HG02763 (cell line): ENCODE results near the gene CELA2B.
"Not testable (repeated sequence)": the region's sequence is repeated elsewhere in the genome, so short reads cannot be mapped to it uniquely, and the experiment has no call there.

Experiments
- ATAC-seq: cut with Tn5 transposase; IDR thresholded peaks from one replicate; pipeline ENCODE4 v1.9.1; 2021; ENCODE audit warnings: mild to moderate bottlenecking, moderate library complexity; ENCODE audit not compliant: unreplicated experiment

CELA2B gene

DNA sequence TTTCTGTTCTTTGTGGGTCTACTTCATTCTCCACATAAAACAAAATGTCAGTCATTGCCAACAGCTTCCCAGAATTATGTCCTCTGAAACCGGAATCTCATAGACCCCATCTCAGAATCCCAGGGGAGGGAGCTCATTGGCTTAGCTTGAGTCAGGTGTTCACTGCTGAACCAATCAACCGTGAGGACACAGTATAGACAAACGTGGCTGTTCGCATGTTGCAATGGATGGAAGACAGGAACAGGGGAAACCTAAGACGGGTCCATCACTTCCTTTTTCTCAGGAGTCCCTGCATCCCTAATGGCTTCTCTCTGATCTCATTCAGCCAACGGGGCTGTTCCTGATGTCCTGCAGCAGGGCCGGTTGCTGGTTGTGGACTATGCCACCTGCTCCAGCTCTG lies 10.2 kb upstream of the CELA2B start:
- ATAC-seq = no peak

DNA sequence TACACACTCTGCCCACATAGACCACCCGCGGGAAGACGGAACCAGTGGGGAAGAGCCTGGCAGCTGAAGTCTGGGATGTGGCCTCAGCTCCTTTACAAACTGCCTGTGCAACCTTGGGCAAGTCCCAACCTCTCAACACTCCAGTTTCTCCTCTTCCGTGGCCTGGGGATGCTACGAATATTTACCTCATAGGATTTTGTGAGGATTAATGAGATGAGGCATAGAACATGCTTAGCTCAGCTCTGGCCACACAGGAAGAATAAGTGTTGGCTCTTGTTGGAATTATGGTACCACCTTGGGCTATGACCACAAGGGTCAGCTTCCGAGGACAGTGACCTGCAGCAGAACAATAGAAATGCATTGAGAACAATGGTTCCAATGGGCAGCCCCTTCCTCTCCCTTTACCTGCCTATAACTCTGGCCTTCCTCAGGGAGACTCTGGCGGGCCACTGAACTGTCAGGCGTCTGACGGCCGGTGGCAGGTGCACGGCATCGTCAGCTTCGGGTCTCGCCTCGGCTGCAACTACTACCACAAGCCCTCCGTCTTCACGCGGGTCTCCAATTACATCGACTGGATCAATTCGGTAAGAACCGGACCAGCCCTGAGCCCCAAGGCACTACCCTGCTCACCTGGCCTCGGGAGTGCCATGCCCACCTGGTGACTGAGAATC lies 8.8 kb upstream of the CELA2B start:
- not testable (repeated sequence) for ATAC-seq

- no peak for ATAC-seq
These were observed 7.8 kb upstream of the CELA2B start for GRCh38 chr1:15468145-15468544.

DNA sequence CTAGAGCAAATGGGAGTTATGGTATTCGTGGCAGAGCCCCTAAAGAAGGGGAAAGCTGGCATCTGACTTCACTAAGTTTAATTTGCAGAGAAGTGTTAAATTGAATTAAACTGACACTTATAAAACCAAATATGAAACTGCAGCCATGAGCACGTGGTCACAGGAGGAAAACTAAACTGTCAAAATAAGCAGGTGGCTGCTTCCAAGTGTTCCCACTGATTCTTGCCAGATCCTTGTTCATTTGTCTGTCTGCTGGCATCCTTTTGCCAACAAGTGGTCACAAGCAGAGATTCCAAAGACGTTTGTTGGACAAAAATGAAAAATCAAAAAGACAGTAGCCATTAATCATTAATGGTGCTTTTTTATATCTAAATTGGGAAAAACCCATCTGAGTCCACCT lies 6.5 kb upstream of the CELA2B start:
- no peak for ATAC-seq

DNA sequence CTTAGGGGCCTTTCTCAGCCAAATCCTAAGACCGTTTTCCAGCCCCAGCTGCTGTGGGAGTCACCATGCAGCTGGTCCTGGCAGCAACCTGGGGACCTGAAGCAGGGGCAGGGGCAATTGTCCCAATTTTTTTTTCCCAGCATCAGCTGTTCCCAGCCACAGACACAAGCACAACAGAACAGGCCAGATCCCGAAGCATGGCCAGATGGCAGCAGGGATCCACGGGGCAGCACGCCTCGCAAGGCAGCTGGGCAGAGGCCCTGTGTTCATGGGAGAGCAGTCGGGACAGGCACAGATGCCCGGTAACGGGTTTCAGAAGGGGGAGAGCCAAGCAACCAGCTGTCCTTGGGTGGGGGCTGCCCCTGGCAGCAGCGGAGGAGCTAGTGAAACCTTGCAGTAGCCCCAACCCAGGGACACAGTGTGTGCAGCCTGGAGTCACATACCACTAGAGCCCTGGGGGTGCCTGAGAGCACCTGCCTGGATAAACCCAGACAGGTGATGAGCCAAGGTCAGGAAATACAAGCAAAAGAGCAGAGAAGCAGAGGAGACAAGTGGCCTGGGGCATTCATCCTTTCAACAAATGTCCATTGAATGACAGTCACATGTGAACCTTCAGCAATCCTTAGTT lies 6.0 kb upstream of the CELA2B start:
- ATAC-seq = not testable (repeated sequence)

DNA sequence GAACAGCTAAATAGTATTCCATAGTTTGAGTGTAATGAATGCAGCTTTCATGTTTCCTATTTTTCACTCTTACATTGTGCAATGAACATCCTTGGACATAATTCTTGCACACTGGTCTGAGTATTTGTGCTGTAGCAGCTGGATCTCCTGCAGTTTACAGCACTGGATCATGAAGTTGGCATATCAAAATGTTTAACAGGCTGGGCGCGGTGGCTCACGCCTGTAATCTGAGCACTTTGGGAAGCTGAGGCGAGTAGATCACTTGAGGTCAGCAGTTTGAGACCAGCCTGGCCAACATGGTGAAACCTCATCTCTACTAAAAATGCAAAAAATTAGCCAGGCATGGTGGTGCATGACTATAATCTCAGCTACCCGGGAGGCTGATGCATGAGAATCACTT lies 4.8 kb upstream of the CELA2B start:
- ATAC-seq = not testable (repeated sequence)

- ATAC-seq = not testable (repeated sequence)
These were observed 4.2 kb upstream of the CELA2B start for GRCh38 chr1:15471723-15472122.

DNA sequence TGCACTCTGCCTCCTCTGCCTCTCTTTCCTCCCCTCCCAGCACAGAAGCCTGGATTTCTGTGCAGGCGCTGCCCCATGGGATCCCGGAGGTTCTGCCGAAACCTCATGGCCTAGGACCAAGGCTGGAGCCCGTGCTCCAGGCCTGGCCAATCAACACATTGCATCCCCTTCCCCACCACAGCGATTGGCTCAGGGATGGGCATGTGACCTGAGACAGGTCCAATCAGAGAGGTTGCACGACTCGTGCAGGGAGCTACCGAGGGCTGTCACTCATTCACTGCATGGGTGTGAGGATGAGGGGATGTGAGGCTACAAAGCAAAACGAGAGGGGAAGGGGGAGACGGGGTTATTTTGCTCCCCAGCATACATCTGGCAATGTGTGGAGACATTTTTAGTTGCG lies 3.3 kb upstream of the CELA2B start:
- no peak for ATAC-seq

GRCh38 chr1:15476927-15477326 lies 1.0 kb downstream of the CELA2B start:
- ATAC-seq = no peak

DNA sequence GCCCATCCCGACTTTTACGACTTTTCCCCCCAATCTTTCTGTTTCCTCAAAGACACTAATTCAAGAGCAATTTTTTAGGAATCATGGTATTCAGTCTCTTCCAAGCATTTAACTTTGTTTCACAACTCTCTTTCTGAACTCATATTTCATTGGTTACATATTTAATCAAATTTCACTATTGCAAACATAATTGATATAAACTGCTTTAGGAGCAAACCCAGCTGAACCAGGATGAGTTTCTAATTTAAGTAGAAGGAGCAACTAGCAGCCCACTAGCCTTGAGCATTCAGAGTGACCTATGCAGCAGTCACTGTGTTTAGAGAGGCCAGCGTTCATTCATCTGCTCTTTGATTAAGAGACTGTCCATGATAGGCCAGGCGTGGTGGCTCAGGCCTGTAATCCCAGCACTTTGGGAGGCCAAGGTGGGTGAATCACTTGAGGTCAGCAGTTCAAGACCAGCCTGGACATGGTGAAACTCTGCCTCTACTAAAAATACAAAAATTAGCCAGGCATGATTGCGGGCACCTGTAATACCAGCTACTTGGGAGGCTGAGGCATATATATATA lies 1.8 kb downstream of the CELA2B start:
- no peak for ATAC-seq

- no peak for ATAC-seq
These were observed 3.9 kb downstream of the CELA2B start for GRCh38 chr1:15479654-15480347.

- not testable (repeated sequence) for ATAC-seq
These were observed 6.6 kb downstream of the CELA2B start for GRCh38 chr1:15482455-15482854.

GRCh38 chr1:15482983-15483543 lies 7.2 kb downstream of the CELA2B start:
- ATAC-seq = not testable (repeated sequence)

DNA sequence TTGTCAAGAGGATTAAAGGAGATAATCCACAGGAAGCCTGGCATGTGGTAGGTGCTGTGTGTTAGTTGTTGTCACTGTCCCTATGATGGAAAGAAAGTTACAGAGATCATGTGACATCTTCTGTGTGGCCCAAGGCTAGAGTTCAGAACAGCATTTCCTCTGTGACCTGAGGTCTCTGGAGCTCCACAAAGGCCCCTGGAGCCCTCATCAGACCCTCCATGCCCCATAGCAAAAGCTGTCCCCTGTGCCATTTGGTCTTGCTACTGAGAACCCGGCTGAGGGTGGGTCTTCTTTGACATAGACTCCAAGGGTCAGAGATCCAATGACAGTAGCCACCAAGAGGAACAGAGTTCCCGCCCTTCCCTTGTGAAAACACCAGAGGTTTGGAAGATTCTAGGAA lies 8.1 kb downstream of the CELA2B start:
- ATAC-seq = no peak

GRCh38 chr1:15484443-15484842 lies 8.5 kb downstream of the CELA2B start:
- ATAC-seq = not testable (repeated sequence)

- no peak for ATAC-seq
These were observed 9.7 kb downstream of the CELA2B start for GRCh38 chr1:15485636-15486035.

- not testable (repeated sequence) for ATAC-seq
These were observed 11.1 kb downstream of the CELA2B start for GRCh38 chr1:15486844-15487610.

DNA sequence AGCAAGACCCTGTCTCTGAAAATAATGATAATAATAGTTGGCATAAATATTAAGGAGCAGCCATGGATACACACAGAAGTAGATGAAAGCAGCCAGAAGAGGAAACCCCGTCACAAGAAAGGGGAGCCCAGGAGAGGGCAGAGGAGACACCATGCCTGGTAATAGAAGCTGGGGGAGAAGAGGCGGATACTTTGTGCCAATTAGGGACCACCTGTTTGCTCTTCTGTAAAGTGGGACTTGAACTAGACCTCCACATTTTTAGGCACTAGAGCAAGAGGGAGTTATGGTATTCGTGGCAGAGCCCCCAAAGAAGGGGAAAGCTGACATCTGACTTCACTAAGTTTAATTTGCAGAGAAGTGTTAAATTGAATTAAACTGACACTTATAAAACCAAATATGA lies 12.5 kb downstream of the CELA2B start:
- ATAC-seq = no peak

- no peak for ATAC-seq
These were observed 13.3 kb downstream of the CELA2B start for GRCh38 chr1:15489052-15489736.

DNA sequence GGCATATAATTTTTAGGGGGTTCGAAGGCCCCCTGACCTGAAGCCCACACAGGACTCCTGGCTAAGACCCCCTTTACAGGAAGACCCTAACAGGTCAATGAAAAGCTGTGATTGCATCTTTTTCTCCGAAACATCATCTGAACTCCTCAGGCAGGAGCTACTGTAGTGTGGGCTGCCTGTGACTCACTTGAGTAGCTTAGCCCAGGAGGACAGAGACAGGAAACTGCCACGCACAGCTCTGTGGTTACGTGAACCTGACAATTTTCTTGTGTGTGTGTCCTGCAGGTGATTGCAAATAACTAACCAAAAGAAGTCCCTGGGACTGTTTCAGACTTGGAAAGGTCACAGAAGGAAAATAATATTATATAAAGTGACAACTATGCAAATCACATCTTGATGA lies 15.1 kb downstream of the CELA2B start:
- not testable (repeated sequence) for ATAC-seq
